Upper lobe of left lung (tissue), 6 donors: Measurements from ENCODE around the gene UBE2F. TPM values are rescaled to one million over a fixed set of nuclear protein-coding genes. Genes with fewer than 3 reads are reported as not detected.
"Not testable (repeated sequence)": the region's sequence is repeated elsewhere in the genome, so short reads cannot be mapped to it uniquely, and the experiment has no call there.

ENCODE experiments used
- ATAC-seq, 2 donors: fragments of 200-7000 bp; cut with Tn5 transposase; one replicate each; pipeline ENCODE4 v1.9.1; 2022; ENCODE audit warnings: mild to moderate bottlenecking in 2 of 2, moderate library complexity in 2 of 2; ENCODE audit not compliant: low FRiP score in 2 of 2
- DNase-seq, 2 donors: peaks; one replicate each; pipeline ENCODE4 v3.0.0-alpha.2; 2019 to 2020
- H3K27ac ChIP-seq, 4 donors: fragments of 200-600 bp; sonication (generic); one replicate each; pipeline ENCODE4 v1.5.1; 2016 to 2019
- H3K27me3 ChIP-seq, 4 donors: fragments of 200-600 bp; sonication (generic); one replicate each; pipeline ENCODE4 v1.5.1; 2017 to 2019
- H3K36me3 ChIP-seq, 4 donors: fragments of 200-600 bp; sonication (generic); one replicate each; pipeline ENCODE4 v1.5.1; 2016 to 2019
- H3K4me1 ChIP-seq, 4 donors: fragments of 200-600 bp; sonication (generic); one replicate each; pipeline ENCODE4 v1.5.1; 2018 to 2019
- H3K4me3 ChIP-seq, 4 donors: fragments of 200-600 bp; sonication (generic); one replicate each; pipeline ENCODE4 v1.5.1; 2017 to 2019; ENCODE audit warnings: mild to moderate bottlenecking in 2 of 4, moderate library complexity in 1 of 4
- H3K9me3 ChIP-seq, 4 donors: fragments of 200-600 bp; sonication (generic); one replicate each; pipeline ENCODE4 v1.5.1; 2018 to 2019
- CTCF ChIP-seq, 6 experiments: fragments of 450-650 bp in 4 of 6; fragments of 200-600 bp in 2 of 6; sonication (generic) in 2 of 6; IDR thresholded peaks; one replicate each; pipeline ENCODE4 v1.5.1; 2016 to 2019; ENCODE audit warnings: antibody characterized with exemption in 6 of 6
- EP300 ChIP-seq, 4 donors: sonication (generic); formaldehyde crosslinking; IDR thresholded peaks; one replicate each; pipeline ENCODE4 v1.5.1; 2017; ENCODE audit warnings: antibody characterized with exemption in 4 of 4, control low read depth in 2 of 4
- POLR2A ChIP-seq, 4 donors: fragments of 450-650 bp; IDR thresholded peaks; one replicate each; pipeline ENCODE4 v1.5.1; 2016 to 2017; ENCODE audit warnings: antibody characterized with exemption in 4 of 4, mild to moderate bottlenecking in 2 of 4
- POLR2AphosphoS5 ChIP-seq, 2 donors: sonication (generic); formaldehyde crosslinking; IDR thresholded peaks; one replicate each; pipeline ENCODE4 v1.5.1; 2017; ENCODE audit warnings: antibody characterized with exemption in 2 of 2
- whole genome bisulfite sequencing, 2 donors: methylation state at CpG; one replicate each; pipeline ENCODE4 v1.1.5; 2017 to 2018; 5-methylcytosine and 5-hydroxymethylcytosine counted together
- total RNA-seq, 6 donors: library from RNA; depleted of rRNA in 4 of 6; stranded (reverse); fragments of >200 nt in 4 of 6; gene quantifications; one replicate each; pipeline versions ENCODE4 v1.1.0 to v1.2.1, GENCODE V29; 2016 to 2021
- donor health status: DM: no; HTN: no; CAD: no; lungs with moderate emphysema.
- donor health status: DM: no; HTN: yes; CAD: no; lungs with severe emphysema.

The UBE2F gene
- total RNA-seq, 6 donors from 2014 or later = 11.5 to 65.5 (median 39.8) TPM

- Histone ChIP-seq H3K4me1 (peaks cover 18 to 25% (median 19%) of the 10 kb centered on the region in 4 donors), H3K27me3 (no peaks in the 10 kb centered on the region), H3K36me3 (peaks cover 0 to 26% (median 8%) of the 10 kb centered on the region in 4 donors), H3K9me3 (no peaks in the 10 kb centered on the region), H3K27ac (no peak overlapping the region), H3K4me3 (no peak overlapping the region)
- no peak for ATAC-seq
- no peak for DNase-seq
- 90 to 91% methylated on average over 10 of the region's 10 CpGs for WGBS, 2 donors
- TF ChIP-seq CTCF (IDR thresholded peaks at IDR 0.05) = no peak
- TF ChIP-seq EP300 (IDR thresholded peaks at IDR 0.05) = no peak
- TF ChIP-seq POLR2AphosphoS5 (IDR thresholded peaks at IDR 0.05) = no peak
- TF ChIP-seq POLR2A (IDR thresholded peaks at IDR 0.05) = no peak
These were observed 6.1 kb downstream of the UBE2F start for GRCh38 chr2:237972936-237973335.

- no peaks in the 10 kb centered on the region for H3K9me3 ChIP-seq
- TF ChIP-seq POLR2AphosphoS5 (IDR thresholded peaks at IDR 0.05) (no peak), CTCF (IDR thresholded peaks at IDR 0.05) (no peak), EP300 (IDR thresholded peaks at IDR 0.05) (no peak)
- peaks cover 0 to 26% (median 10%) of the 10 kb centered on the region in 4 donors for H3K36me3 ChIP-seq
- H3K27me3 ChIP-seq = no peaks in the 10 kb centered on the region
- no peak for ATAC-seq
- 95 to 98% methylated on average over 2 of the region's 2 CpGs for WGBS, 2 donors
- DNase-seq = no peak
- no peak overlapping the region for H3K4me3 ChIP-seq
- H3K27ac ChIP-seq = no peak overlapping the region
- peaks cover 2 to 27% (median 11%) of the 10 kb centered on the region in 4 donors for H3K4me1 ChIP-seq
These were observed 10.6 kb downstream of the UBE2F start for GRCh38 chr2:237977380-237977779.

GRCh38 chr2:237978058-237978712 lies 11.4 kb downstream of the UBE2F start:
- no peak for DNase-seq
- WGBS, 2 donors = 81 to 84% methylated on average over 5 to 8 of the region's 8 CpGs

GRCh38 chr2:237979331-237979730 lies 12.5 kb downstream of the UBE2F start:
- Histone ChIP-seq H3K27ac (no peak overlapping the region), H3K36me3 (peaks cover 0 to 23% (median 10%) of the 10 kb centered on the region in 4 donors), H3K4me3 (no peak overlapping the region), H3K4me1 (peaks cover 2 to 27% (median 11%) of the 10 kb centered on the region in 4 donors), H3K27me3 (no peaks in the 10 kb centered on the region), H3K9me3 (no peaks in the 10 kb centered on the region)
- TF ChIP-seq POLR2A (IDR thresholded peaks at IDR 0.05) (no peak), EP300 (IDR thresholded peaks at IDR 0.05) (no peak)
- WGBS, 2 donors = 92 to 100% methylated on average over 1 to 6 of the region's 6 CpGs
- no peak for DNase-seq
- no peak for ATAC-seq

More at GRCh38 chr2:237978058-237978712, 11.4 kb downstream of the UBE2F start:
- no peak for ATAC-seq
- Histone ChIP-seq H3K9me3 (no peaks in the 10 kb centered on the region), H3K27me3 (no peaks in the 10 kb centered on the region), H3K36me3 (peaks cover 0 to 26% (median 10%) of the 10 kb centered on the region in 4 donors), H3K4me1 (peaks cover 2 to 27% (median 11%) of the 10 kb centered on the region in 4 donors), H3K27ac (no peak overlapping the region), H3K4me3 (no peak overlapping the region)
- TF ChIP-seq EP300 (IDR thresholded peaks at IDR 0.05) (no peak), POLR2A (IDR thresholded peaks at IDR 0.05) (no peak), CTCF (IDR thresholded peaks at IDR 0.05) (no peak), POLR2AphosphoS5 (IDR thresholded peaks at IDR 0.05) (no peak)

- 29 to 56% methylated on average over 1 of the region's 1 CpG for WGBS, 2 donors
- TF ChIP-seq POLR2AphosphoS5 (IDR thresholded peaks at IDR 0.05) (no peak), POLR2A (IDR thresholded peaks at IDR 0.05) (no peak)
- no peak for ATAC-seq
These were observed 13.3 kb downstream of the UBE2F start for GRCh38 chr2:237980087-237980486.

GRCh38 chr2:237980751-237981150 lies 13.9 kb downstream of the UBE2F start:
- Histone ChIP-seq H3K36me3 (peaks cover 0 to 10% (median 5%) of the 10 kb centered on the region in 4 donors), H3K4me1 (peaks cover 2 to 27% (median 11%) of the 10 kb centered on the region in 4 donors), H3K9me3 (no peaks in the 10 kb centered on the region), H3K27ac (no peak overlapping the region), H3K4me3 (no peak overlapping the region), H3K27me3 (no peaks in the 10 kb centered on the region)
- TF ChIP-seq POLR2A (IDR thresholded peaks at IDR 0.05) = no peak
- 58 to 85% methylated on average over 6 of the region's 6 CpGs for WGBS, 2 donors
- DNase-seq (peak in 1 of 2 donors; percentile 29), ATAC-seq (no peak)

More at GRCh38 chr2:237980087-237980486, 13.3 kb downstream of the UBE2F start:
- no peak overlapping the region for H3K27ac ChIP-seq
- H3K36me3 ChIP-seq = peaks cover 0 to 17% (median 8%) of the 10 kb centered on the region in 4 donors
- no peak for DNase-seq
- H3K27me3 ChIP-seq = no peaks in the 10 kb centered on the region
- H3K9me3 ChIP-seq = no peaks in the 10 kb centered on the region
- no peak overlapping the region for H3K4me3 ChIP-seq
- H3K4me1 ChIP-seq = peaks cover 2 to 27% (median 11%) of the 10 kb centered on the region in 4 donors

GRCh38 chr2:237981621-237982020 lies 14.8 kb downstream of the UBE2F start:
- peaks cover 2 to 27% (median 11%) of the 10 kb centered on the region in 4 donors for H3K4me1 ChIP-seq
- not testable (repeated sequence) for H3K4me3 ChIP-seq, H3K27ac ChIP-seq, H3K27me3 ChIP-seq, ATAC-seq, H3K36me3 ChIP-seq, H3K9me3 ChIP-seq, DNase-seq
- 95 to 96% methylated on average over 5 of the region's 5 CpGs for WGBS, 2 donors
